PFSK-1 (cell line): ENCODE data around the gene CACNA1C.

Experiments used
- FOXP2 ChIP-seq: optimal IDR thresholded peaks from 2 replicates; pipeline ENCODE3; 2011; ENCODE audit warnings: borderline replicate concordance, control low read depth, inconsistent platforms; ENCODE audit not compliant: insufficient read depth; ENCODE audit errors: extremely low read length, extremely low read depth
- POLR2AphosphoS5 ChIP-seq: IDR thresholded peaks from 2 replicates; pipeline ENCODE4 v1.6.1; 2012; ENCODE audit warnings: low read depth, mild to moderate bottlenecking, control low read depth, low read length, moderate library complexity
- SIN3A ChIP-seq: IDR thresholded peaks from 2 replicates; pipeline ENCODE4 v1.6.1; 2012; ENCODE audit warnings: mild to moderate bottlenecking, low read length, moderate library complexity, borderline replicate concordance; ENCODE audit not compliant: insufficient read depth
- TAF1 ChIP-seq: IDR thresholded peaks from 2 replicates; pipeline ENCODE4 v1.6.1; 2012; ENCODE audit warnings: low read length, control low read depth, borderline replicate concordance; ENCODE audit not compliant: insufficient read depth
- TF ChIP-seq, protein P1 (sequence below), 2 experiments: IDR thresholded peaks; 2 replicates each; pipeline versions ENCODE4 v1.6.1 to v1.8.0; 2011 to 2012; ENCODE audit warnings: low read depth in 2 of 2, low read length in 2 of 2, control low read depth in 1 of 2, inconsistent platforms in 1 of 2, mild to moderate bottlenecking in 1 of 2, moderate library complexity in 1 of 2; ENCODE audit not compliant: insufficient read depth in 1 of 2

The CACNA1C gene

GRCh38 chr12:2710701-2711100 is 657.9 kb downstream of the CACNA1C start:
- TF ChIP-seq, protein P1, sequence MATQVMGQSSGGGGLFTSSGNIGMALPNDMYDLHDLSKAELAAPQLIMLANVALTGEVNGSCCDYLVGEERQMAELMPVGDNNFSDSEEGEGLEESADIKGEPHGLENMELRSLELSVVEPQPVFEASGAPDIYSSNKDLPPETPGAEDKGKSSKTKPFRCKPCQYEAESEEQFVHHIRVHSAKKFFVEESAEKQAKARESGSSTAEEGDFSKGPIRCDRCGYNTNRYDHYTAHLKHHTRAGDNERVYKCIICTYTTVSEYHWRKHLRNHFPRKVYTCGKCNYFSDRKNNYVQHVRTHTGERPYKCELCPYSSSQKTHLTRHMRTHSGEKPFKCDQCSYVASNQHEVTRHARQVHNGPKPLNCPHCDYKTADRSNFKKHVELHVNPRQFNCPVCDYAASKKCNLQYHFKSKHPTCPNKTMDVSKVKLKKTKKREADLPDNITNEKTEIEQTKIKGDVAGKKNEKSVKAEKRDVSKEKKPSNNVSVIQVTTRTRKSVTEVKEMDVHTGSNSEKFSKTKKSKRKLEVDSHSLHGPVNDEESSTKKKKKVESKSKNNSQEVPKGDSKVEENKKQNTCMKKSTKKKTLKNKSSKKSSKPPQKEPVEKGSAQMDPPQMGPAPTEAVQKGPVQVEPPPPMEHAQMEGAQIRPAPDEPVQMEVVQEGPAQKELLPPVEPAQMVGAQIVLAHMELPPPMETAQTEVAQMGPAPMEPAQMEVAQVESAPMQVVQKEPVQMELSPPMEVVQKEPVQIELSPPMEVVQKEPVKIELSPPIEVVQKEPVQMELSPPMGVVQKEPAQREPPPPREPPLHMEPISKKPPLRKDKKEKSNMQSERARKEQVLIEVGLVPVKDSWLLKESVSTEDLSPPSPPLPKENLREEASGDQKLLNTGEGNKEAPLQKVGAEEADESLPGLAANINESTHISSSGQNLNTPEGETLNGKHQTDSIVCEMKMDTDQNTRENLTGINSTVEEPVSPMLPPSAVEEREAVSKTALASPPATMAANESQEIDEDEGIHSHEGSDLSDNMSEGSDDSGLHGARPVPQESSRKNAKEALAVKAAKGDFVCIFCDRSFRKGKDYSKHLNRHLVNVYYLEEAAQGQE (IDR thresholded peaks at IDR 0.05; ENCODE audit: insufficient read depth in 1 of 2, low read depth in 2 of 2, low read length in 2 of 2): no peak
- TF ChIP-seq POLR2AphosphoS5: no peak
- TF ChIP-seq TAF1: no peak
- TF ChIP-seq SIN3A: no peak
- TF ChIP-seq FOXP2: no peak

- TF ChIP-seq TAF1: no peak
- TF ChIP-seq, protein P1 (IDR thresholded peaks at IDR 0.05; ENCODE audit: insufficient read depth in 1 of 2, low read depth in 2 of 2, low read length in 2 of 2): no peak
- no peak for TF ChIP-seq POLR2AphosphoS5
- TF ChIP-seq FOXP2: no peak
- no peak for TF ChIP-seq SIN3A
Observed at GRCh38 chr12:2719392-2719791, 666.6 kb downstream of the CACNA1C start.

- TF ChIP-seq POLR2AphosphoS5 (no peak), SIN3A (no peak), TAF1 (no peak), FOXP2 (no peak)
- TF ChIP-seq, protein P1 (IDR thresholded peaks at IDR 0.05; ENCODE audit: insufficient read depth in 1 of 2, low read depth in 2 of 2, low read length in 2 of 2): no peak
Observed at GRCh38 chr12:2722806-2723205, 670.0 kb downstream of the CACNA1C start.

GRCh38 chr12:2732290-2732689 is 679.5 kb downstream of the CACNA1C start:
- no peak for TF ChIP-seq POLR2AphosphoS5
- no peak for TF ChIP-seq SIN3A
- TF ChIP-seq, protein P1 (IDR thresholded peaks at IDR 0.05; ENCODE audit: insufficient read depth in 1 of 2, low read depth in 2 of 2, low read length in 2 of 2): no peak
- TF ChIP-seq TAF1: no peak
- no peak for TF ChIP-seq FOXP2

DNA sequence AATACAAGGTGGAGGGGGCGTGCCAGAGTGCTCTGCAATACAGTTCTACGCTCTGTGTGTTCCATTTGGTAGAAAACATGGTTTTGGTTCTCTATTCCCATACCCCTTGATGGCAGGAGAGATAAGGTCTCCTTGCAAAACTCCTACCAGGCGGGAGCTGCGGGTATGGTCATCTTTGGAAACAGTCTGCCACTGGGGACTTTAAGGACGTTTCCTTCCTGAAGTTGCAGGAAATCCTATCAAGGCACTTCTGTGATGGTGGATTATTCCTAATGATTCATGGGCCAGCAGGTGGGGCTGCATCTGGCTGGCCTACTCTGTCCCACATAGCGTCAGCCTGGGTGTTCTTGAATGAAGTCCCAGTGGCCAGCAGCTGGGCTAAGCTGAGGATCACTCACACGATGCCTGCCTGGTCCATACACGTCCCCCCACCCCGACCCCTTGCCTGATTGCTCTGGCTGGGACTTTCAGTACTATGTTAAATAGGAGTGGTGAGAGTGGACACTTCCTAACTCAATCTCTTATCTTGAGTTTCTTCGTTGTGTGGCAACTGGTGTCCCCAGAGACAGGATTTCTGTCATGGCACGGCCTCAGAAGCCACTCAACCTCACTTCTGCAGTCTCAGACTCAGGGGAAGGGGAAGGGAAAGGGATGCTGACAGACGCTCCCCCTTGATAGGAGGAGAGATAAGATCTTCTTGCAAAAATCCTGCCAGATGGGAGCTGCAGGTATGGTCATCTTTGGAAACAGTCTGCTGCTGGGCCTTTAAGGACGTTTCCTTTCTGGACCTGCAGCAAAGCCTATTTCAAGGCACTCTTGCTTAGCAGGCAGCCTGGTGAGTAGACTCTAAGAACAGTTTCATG is 680.9 kb downstream of the CACNA1C start:
- TF ChIP-seq FOXP2: no peak
